Right cardiac atrium (tissue), 5 donors: ENCODE measurements around the gene ENKUR. TPM values are rescaled to one million over a fixed set of nuclear protein-coding genes. Genes with fewer than 3 reads are reported as not detected.

Source experiments
- ATAC-seq, 2 donors: fragments of 200-7000 bp; cut with Tn5 transposase; one replicate each; pipeline versions ENCODE4 v1.8.0 to v1.9.1; 2020; ENCODE audit warnings: moderate library complexity in 2 of 2, mild to moderate bottlenecking in 1 of 2
- DNase-seq, 3 donors: peaks; one replicate each; pipeline ENCODE4 v3.0.0-alpha.2; 2020
- H3K27ac ChIP-seq: one replicate; pipeline ENCODE4 v1.5.1; 2013; ENCODE audit warnings: mild to moderate bottlenecking, low read length, control low read depth, moderate library complexity
- H3K27me3 ChIP-seq: one replicate; pipeline ENCODE4 v1.6.1; 2013; ENCODE audit not compliant: control insufficient read depth, insufficient read depth
- H3K4me1 ChIP-seq: one replicate; pipeline ENCODE4 v1.6.1; 2013; ENCODE audit warnings: low read length; ENCODE audit not compliant: control insufficient read depth, insufficient read depth
- H3K4me3 ChIP-seq: one replicate; pipeline ENCODE4 v1.5.1; 2013; ENCODE audit warnings: low read length, control low read depth
- H3K9me3 ChIP-seq: one replicate; pipeline ENCODE4 v1.6.1; 2013; ENCODE audit warnings: low read length; ENCODE audit not compliant: control insufficient read depth
- WGBS: extraction: QIAGEN DNeasy Blood & Tissue Kit; methylation state at CpG from one replicate; pipeline ENCODE4 v1.1.7; 2013; 5-methylcytosine and 5-hydroxymethylcytosine counted together
- intact Hi-C, 4 donors: fragments of 100-400 bp; cut with DNase I; formaldehyde crosslinking; loops; one replicate each; pipeline versions ENCODE4 v1.11.0 to v1.14.0; 2022 to 2023
- polyA plus RNA-seq: library from polyadenylated mRNA; stranded (reverse); fragments of 200-250 nt; gene quantifications from one replicate; pipeline ENCODE4 v1.2.3, GENCODE V29; 2013
- total RNA-seq, 4 donors: library from RNA; stranded (reverse); fragmentation: NEBNext Ultra II Directional; extraction: Animal tissue kit (Norgen Biotek cat#: 25700); gene quantifications; one replicate each; pipeline ENCODE4 v1.2.1, GENCODE V29; 2021
- donor health status: healthy with polysubstance abuse.
- donor health status: DM: no; HTN: yes; CAD: no.
- donor health status: DM: no; HTN: no; CAD: no.
- donor health status: DM: no; HTN: yes; CAD: no; lungs with severe emphysema.
- donor health status: DM: yes; HTN: yes; CAD: no.

ENKUR gene
- total and polyA plus RNA-seq, 5 donors = not detected

DNA sequence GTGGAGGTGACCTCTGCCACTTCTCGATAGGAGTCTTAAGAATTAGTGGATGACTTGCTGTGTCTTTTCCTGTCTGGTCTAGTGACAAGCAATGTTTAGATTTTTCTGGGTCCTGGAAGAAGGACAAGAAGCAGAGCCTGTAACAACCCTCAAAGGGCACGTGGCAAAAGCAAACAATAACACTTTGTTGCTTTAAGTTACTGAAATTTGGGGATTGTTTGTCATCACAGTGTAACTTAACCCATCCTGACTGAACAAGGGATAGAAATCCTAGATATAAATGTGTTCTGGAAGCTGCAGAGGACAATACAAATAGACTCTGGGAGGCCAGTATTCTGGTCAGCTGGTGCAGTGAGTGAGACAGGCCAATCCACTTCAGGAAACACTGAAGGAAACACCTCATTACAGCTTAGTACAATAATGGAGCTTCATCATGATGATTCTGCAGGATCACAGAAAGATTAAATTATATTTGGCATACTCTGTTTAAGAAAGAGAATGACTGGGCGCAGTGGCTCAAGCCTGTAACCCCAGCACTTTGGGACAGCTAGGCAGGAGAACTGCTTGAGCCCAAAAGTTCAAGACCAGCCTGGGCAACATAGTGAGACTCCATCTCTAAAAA lies 23.3 kb downstream of the ENKUR start:
- WGBS = 82% methylated on average over 3 of the region's 3 CpGs
- H3K27ac ChIP-seq = no peak overlapping the region

DNA sequence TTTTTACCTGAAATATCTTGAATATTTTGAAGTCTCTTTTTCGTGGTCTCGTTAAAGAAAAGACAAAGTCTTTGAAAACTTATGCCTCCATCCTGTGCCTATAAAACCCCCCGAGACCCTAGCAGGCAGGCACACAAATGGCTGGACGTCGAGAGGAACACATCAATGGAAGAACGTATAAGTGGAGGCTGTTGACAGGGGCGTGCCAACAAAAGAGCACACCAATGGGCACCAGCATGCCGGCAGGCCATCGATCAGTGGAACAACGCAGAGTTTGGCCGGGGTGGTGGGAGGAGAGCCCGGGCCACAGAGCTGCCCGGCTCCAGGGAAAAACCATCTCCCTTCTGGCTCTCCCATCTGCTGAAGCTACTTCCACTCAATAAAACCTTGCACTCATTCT lies 24.7 kb downstream of the ENKUR start:
- Histone ChIP-seq H3K4me1 (no peaks in the 10 kb centered on the region), H3K4me3 (no peak overlapping the region), H3K27me3 (no peaks in the 10 kb centered on the region), H3K9me3 (no peaks in the 10 kb centered on the region), H3K27ac (no peak overlapping the region)
- intact Hi-C loops = no loop called here
- DNase-seq (no peak), ATAC-seq (no peak)
- WGBS = 89% methylated on average over 13 of the region's 13 CpGs

More for the DNA sequence above, 23.3 kb downstream of the ENKUR start:
- intact Hi-C loops = no loop called here
- ATAC-seq (no peak), DNase-seq (no peak)
- no peaks in the 10 kb centered on the region for H3K27me3 ChIP-seq
- H3K4me3 ChIP-seq = no peak overlapping the region
- H3K4me1 ChIP-seq = no peaks in the 10 kb centered on the region
- H3K9me3 ChIP-seq = no peaks in the 10 kb centered on the region

DNA sequence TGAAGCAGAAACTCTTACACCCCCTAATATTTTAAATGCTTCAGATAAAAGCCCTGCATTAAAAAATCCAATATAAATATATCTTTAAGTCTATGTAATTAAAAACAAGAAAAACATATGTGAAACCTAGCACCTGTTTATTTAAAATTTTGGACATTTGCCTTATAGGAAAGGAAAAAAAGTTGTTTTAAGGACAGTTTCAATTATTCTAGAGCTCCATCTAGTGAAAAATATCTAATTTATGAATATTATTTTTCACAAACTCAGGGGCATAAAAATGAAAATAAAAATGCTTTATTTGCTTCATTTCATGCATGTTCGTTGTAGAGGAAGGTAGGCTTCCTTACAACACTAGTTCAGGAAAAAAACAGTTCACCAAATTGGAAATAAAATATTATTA lies 26.1 kb downstream of the ENKUR start:
- WGBS = 28% methylated on average over 1 of the region's 1 CpG
- H3K9me3 ChIP-seq = no peaks in the 10 kb centered on the region
- no peaks in the 10 kb centered on the region for H3K4me1 ChIP-seq
- DNase-seq (no peak), ATAC-seq (no peak)
- no peak overlapping the region for H3K4me3 ChIP-seq
- intact Hi-C loops = loop anchor here in 3 of 4 donors (5.0 to 10.0 kb wide), 2 partner anchors 345 to 348 kb away; no protein-coding TSS in a partner anchor
- H3K27me3 ChIP-seq = no peaks in the 10 kb centered on the region
- no peak overlapping the region for H3K27ac ChIP-seq

DNA sequence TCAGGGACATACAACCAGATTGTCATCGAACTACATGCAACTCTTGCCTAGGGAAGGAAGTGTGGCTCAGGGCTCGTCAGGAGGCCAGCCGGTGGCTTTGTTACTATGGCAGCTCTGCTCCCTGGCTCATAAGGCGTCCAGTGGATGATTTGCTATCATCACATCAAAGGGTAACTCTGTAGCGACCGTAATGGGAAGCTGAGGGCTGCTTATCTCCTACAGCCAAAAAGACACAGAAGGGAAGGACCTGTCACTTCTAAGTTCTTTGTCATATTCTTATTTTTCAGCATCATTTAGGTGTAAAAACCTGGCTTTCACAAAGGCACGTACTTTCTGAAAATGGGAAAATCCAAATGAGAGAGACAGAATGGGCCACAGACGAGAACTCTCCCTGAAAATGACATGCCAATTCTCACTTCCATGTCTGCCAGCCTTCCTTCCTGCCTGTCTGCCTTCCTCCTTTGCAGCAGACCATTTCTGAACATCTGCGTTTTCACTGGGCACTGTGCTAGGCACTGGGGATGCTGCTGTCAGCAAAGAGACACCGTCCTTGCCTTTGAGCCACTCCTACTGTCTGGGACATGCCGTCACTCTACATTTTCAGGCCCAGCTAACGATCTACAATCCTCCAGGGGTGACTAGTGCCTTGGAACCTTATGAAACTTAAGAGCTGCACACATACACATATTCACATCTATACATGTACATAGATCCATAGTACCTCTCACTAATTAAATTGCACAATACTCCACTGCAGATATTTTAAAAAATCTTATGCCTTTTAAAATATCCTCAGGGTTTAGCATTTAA lies 26.9 kb downstream of the ENKUR start:
- 42% methylated on average over 12 of the region's 12 CpGs for WGBS
- ATAC-seq (peak; percentile 51 to 70), DNase-seq (peak in 1 of 3 donors; percentile 54)
- no peaks in the 10 kb centered on the region for H3K27me3 ChIP-seq
- no peak overlapping the region for H3K27ac ChIP-seq
- no peaks in the 10 kb centered on the region for H3K4me1 ChIP-seq
- intact Hi-C loops = loop anchor here in 3 of 4 donors (5.0 to 10.0 kb wide), 2 partner anchors 344 to 347 kb away; no protein-coding TSS in a partner anchor
- no peak overlapping the region for H3K4me3 ChIP-seq
- no peaks in the 10 kb centered on the region for H3K9me3 ChIP-seq

DNA sequence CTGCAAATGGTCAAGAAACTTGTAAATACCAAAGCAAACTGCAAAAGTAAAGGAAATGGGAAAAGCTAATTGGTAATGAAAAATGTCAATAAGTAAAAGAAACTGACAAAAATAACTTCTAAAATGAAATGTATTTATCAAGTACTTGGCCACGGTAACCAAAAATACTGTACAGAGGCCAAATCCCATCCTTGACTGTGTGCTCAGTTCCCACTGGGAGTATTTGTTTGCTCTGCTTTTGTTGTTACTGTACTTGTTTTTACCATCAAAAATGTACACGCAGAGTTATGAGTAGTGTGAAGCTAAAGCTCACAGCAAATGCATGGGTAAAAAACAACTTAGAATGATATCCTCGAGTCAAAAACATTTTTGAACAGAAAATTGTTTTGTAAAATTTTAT lies 31.1 kb downstream of the ENKUR start:
- no peak overlapping the region for H3K27ac ChIP-seq
- DNase-seq (no peak), ATAC-seq (no peak)
- H3K27me3 ChIP-seq = no peaks in the 10 kb centered on the region
- intact Hi-C loops = loop anchor here in 3 of 4 donors (5.0 to 10.0 kb wide), 2 partner anchors 340 to 343 kb away; no protein-coding TSS in a partner anchor
- H3K4me3 ChIP-seq = no peak overlapping the region
- 40% methylated on average over 3 of the region's 3 CpGs for WGBS
- H3K4me1 ChIP-seq = no peaks in the 10 kb centered on the region
- H3K9me3 ChIP-seq = no peaks in the 10 kb centered on the region

DNA sequence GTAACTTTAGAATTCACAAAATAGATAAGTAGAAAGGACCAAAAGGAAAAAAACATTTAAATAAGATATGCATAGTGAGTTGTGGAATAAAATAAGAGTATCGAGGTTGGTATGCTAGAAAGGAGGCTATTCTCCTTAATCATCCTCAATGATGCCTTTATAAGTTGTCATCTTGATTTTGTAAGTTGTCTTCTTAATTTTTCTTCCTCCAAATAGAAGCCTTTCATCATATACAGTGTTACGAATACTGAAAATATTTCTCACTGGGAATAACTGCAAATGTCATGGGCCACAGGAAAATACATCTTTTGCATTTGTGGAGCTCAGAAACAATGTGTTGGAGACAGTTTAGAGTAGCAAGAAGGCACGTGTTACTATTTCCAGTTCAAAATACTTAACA lies 32.0 kb downstream of the ENKUR start:
- no peaks in the 10 kb centered on the region for H3K27me3 ChIP-seq
- no peak overlapping the region for H3K27ac ChIP-seq
- no peak overlapping the region for H3K4me3 ChIP-seq
- no peak for ATAC-seq
- H3K4me1 ChIP-seq = no peaks in the 10 kb centered on the region
- 58% methylated on average over 3 of the region's 3 CpGs for WGBS
- no peaks in the 10 kb centered on the region for H3K9me3 ChIP-seq
- no peak for DNase-seq
- intact Hi-C loops = loop anchor here in 2 of 4 donors (10.0 kb wide), 1 partner anchor 339 kb away; no protein-coding TSS in a partner anchor

DNA sequence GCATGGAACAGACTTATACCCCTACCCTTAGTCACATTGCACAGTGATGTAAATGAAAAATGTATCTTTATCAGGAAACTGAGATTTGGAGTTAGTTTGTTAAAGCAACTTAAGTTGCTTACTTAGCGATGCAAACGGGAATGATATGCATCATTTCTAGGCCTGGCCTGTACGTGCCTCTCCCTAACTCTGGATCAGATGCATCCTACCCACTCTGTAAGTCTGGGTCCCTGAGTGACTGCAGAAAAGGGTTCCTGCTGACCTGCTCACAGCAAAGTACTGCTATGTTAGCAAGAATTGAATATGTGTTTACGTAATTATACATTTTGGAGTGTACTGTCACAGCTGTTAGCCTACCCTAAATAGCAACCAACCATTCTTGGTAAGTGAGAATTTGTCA lies 32.8 kb downstream of the ENKUR start:
- WGBS = 97% methylated on average over 4 of the region's 4 CpGs
- intact Hi-C loops = loop anchor here in 2 of 4 donors (10.0 kb wide), 1 partner anchor 338 kb away; no protein-coding TSS in a partner anchor
- no peak for ATAC-seq

DNA sequence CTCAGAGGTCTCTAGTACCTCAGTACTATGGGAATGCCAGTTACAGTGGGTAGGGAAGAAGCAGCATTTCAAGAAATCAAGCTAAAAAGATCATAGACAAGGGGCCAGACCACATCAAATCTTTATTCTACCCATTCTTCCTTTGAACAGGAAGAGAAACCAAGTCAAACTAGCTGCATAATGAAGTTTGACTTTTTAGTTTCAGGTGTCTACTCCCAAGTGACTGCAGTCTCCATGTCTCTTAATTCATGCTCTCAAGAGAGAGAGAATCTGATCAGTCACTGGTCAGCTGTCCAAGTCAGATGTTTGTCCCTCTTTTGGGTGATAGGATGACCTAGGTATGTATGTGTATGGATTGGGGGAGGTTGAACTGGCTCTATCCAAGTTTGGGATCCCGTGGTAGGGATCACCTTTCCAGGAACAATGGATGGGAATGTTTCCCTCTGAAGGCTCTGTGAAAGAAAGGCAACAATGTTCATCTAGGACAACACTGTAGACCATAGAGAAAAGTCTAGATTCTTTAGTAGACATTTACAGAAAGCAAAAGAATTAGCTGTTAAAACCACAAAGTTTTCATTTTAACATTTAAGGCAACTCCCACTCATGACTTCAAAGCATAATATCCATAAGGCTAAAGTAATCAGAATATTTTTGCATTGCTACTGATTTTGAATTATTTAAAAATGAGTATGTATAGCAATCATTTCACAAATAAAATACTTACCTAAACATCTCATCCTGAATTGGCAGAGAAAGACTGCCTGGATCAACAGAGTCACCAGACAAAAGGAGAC lies 33.4 kb downstream of the ENKUR start:
- H3K4me1 ChIP-seq = no peaks in the 10 kb centered on the region
- no peak for ATAC-seq
- intact Hi-C loops = loop anchor here in 2 of 4 donors (10.0 kb wide), 1 partner anchor 338 kb away; no protein-coding TSS in a partner anchor
- 92% methylated on average over 1 of the region's 1 CpG for WGBS
- no peaks in the 10 kb centered on the region for H3K9me3 ChIP-seq
- H3K27me3 ChIP-seq = no peaks in the 10 kb centered on the region
- H3K4me3 ChIP-seq = no peak overlapping the region
- no peak for DNase-seq
- H3K27ac ChIP-seq = no peak overlapping the region

More for the DNA sequence above, 32.8 kb downstream of the ENKUR start:
- Histone ChIP-seq H3K4me3 (no peak overlapping the region), H3K4me1 (no peaks in the 10 kb centered on the region), H3K27ac (no peak overlapping the region), H3K27me3 (no peaks in the 10 kb centered on the region), H3K9me3 (no peaks in the 10 kb centered on the region)
- no peak for DNase-seq

DNA sequence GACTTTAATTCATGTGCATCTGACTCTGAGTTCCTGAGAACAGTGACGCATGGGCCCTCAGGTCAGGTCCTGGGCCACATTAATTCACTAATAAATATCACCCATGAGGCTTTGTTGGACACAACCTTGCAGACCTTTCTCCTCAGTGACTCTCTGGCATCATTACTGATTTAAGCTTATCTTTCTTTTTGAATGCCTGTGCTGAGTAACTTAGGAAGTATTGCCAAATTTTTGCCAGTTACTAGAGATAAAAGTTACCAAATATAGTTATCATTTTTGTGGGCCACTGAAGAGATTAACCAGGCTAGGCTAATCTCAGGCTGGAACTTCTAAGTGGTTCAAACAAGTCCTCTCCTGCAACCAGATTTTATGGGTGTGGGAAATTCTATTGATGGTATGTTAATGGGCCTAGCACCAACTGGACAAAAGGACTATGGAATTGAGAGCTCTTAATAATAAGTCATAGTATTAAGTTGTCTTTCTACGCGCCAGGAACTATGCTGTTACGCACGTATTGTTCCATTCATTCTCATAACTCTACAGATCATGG lies 34.7 kb downstream of the ENKUR start:
- intact Hi-C loops = loop anchor here in 2 of 4 donors (10.0 kb wide), 1 partner anchor 336 kb away; no protein-coding TSS in a partner anchor
- Histone ChIP-seq H3K27ac (no peak overlapping the region), H3K4me3 (no peak overlapping the region), H3K4me1 (no peaks in the 10 kb centered on the region), H3K27me3 (no peaks in the 10 kb centered on the region), H3K9me3 (no peaks in the 10 kb centered on the region)
- WGBS = 75% methylated on average over 5 of the region's 5 CpGs
- DNase-seq = no peak
- peak; percentile 32 to 54 for ATAC-seq

DNA sequence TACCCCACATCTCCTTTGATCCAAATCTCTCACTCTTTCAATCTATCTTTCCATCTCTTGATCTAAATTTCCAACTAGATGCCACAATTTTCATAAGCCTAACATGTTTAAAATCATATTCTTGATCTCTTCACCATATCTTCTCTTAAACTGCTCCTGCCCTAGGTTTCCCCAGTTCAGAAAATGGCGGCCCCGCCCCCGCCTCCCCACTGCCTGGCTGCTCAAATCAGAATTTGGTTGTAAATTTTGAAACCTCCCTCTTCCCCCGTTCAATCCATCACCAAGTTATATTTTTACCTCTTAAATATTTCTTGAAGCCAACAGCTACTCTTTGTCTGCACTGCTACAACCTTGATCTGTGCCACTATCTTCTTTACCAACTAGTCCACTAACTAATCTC lies 36.3 kb downstream of the ENKUR start:
- Histone ChIP-seq H3K9me3 (no peaks in the 10 kb centered on the region), H3K27me3 (no peaks in the 10 kb centered on the region), H3K4me3 (no peak overlapping the region), H3K27ac (no peak overlapping the region), H3K4me1 (no peaks in the 10 kb centered on the region)
- no peak for ATAC-seq
- WGBS = 98% methylated on average over 4 of the region's 4 CpGs
- intact Hi-C loops = loop anchor here in 2 of 4 donors (10.0 kb wide), 1 partner anchor 335 kb away; no protein-coding TSS in a partner anchor
- no peak for DNase-seq
